ENCODE results near the gene SEMG1.

SEMG1 gene

GRCh38 chr20:45226287-45226686 lies 19.5 kb downstream of the SEMG1 start:
- no peak for DNase-seq

DNA sequence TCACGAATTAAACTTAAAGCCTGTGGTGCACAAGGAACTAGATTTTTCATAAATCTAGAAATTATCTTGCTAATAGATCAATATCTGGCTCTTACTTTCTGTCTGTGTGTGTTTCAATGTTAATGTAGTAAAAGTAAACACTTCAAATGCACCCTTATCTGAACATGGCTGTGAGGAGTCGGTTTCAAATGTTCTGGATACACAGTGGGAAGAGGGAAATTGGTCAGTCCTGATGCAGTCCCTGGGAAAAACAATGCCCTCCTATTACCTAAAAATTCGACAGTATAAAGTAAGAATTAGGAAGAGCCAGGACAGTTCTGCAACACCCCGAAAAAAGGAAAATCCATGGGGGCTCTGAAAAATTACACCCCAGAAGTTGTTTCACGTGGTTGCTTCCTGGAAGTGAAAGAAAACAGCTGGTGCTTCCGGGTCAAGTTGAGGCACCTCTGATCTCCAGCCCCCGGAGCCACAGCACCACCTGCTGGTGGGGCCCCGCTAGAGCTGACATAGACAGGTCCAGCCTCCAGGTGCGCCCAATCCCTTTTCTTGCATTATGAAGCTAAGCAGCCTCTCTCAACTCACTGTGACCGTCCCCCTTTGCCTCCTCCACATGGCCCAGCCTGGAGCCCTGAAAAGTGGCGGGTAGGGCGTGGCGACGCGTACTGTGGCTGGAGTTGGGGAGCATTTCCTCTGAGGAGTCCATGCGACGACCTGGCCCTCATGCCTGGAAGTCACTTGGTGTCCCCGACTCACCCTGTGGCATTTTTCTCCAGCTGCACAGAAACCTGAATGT lies 22.6 kb downstream of the SEMG1 start:
- DNase-seq: peak in 1 of 3 experiments; percentile 31

DNA sequence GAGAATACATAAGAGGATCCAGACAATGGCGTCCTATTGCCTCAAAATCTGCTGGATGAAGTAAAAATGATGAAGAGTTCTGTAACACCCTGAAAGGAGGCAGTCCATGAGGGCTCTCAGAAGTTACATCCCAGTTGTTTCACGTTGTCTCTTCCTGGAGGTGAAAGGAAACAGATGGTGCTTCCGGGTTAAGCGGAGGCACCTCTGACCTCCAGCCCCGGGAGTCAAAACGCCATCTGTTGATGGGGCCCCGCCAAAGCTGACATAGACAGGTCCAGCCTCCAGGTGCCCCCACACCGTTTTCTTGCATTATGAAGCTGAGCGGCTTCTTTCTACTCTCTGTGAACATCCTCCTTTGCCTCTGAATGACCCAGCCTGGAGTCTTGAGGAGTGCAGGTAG lies 23.8 kb downstream of the SEMG1 start:
- DNase-seq: no peak

GRCh38 chr20:45235995-45236394 lies 29.2 kb downstream of the SEMG1 start:
- no peak for DNase-seq

- DNase-seq: no peak
Observed at GRCh38 chr20:45238139-45238538, 31.3 kb downstream of the SEMG1 start.

- DNase-seq: no peak
Observed at GRCh38 chr20:45246109-45246508, 39.3 kb downstream of the SEMG1 start.

- peak in 2 of 3 experiments; percentile 7 to 29 for DNase-seq
Observed at GRCh38 chr20:45247865-45248264, 41.0 kb downstream of the SEMG1 start.

DNA sequence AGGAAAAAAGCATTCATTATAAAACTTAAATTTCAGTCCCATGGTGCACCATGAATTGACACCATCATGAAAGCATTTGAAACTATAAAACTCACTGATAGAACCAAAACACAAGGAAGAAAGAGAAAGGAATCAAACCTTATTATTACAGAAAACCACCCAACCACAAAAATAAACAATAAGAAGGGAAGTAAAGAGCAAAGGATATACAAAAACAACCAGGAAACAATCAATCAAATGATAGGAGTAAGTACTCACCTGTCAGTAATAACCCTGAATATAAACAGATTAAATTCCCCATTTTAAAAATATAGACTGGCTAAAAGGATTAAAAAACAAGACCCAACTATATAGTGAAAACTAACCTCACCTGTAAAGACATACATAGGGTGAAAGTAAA lies 41.8 kb downstream of the SEMG1 start:
- peak in 1 of 3 experiments; percentile 44 for DNase-seq

DNA sequence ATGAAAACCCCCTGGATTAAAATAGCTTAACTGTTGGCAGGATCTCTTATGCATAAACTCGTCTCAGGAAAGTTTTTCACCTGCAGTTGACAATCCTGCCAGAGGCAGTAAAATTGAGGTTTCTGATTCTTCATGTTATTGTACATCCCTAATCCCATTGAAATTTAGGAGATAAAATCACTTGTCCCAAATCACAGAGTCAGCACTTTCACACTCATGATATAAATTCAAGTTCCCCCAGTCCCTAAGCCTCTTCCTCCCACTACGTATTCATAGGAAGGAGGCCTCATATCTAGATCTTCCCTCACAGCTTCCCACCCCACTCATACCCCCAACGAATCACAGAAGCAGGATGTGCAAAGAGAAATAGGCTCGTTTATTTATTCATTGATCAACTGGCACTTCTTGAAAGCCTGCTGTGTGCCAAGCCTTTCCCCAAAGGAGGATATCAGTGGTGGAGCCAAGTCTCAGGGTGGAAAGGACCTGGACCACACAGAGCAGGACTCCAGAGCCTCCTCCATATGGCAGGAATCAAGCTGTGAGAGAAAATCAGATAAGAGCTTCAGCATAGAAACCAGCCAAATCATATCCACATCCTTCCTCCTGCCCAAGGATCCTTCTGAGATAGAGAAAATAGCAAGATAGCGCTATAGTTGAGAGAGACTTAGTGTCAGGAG lies 45.2 kb downstream of the SEMG1 start:
- DNase-seq: no peak

GRCh38 chr20:45253261-45253660 lies 46.4 kb downstream of the SEMG1 start:
- no peak for DNase-seq

GRCh38 chr20:45254383-45255262 lies 47.8 kb downstream of the SEMG1 start, which contains the start of gene SLPI:
Gene SLPI (minus strand): TSS chr20:45254564. CDS start chr20:45254543, 21 bp downstream.
- no peak for DNase-seq

- no peak for DNase-seq
Observed at GRCh38 chr20:45257161-45257560, 50.3 kb downstream of the SEMG1 start.

GRCh38 chr20:45257711-45258110 lies 50.9 kb downstream of the SEMG1 start:
- DNase-seq: no peak

DNA sequence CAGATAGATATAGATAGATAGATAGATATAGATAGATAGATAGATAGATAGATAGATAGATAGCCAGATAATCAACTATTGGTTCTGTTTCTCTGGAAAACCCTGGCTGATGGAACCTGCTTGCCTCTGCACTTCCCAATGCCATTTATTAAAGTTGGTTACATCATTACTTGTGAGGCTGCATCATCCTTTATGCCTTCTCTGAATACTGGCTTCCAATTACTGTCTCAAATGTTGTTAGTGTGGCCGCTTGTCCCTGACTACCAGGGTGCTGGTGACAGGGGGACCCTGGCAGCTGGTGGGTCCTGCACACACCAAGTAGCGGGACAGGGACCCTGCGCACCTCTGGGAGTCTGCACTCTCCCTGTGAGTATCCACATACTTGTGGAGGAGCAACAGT lies 51.4 kb downstream of the SEMG1 start:
- no peak for DNase-seq

GRCh38 chr20:45258664-45259063 lies 51.8 kb downstream of the SEMG1 start:
- DNase-seq: no peak

All from NCI-H1417 (cell line).